HL-60/S4 (cell line): ENCODE data around the gene PIF1.
"Not testable (repeated sequence)": the region's sequence is repeated elsewhere in the genome, so short reads cannot be mapped to it uniquely, and the experiment has no call there.

Experiments used
- in situ Hi-C: fragments of 300-500 bp; cut with MboI; formaldehyde crosslinking; loops from 2 replicates; pipeline ENCODE4 v1.14.3; 2022; ENCODE audit warnings: low sequenced_read_pairs

Gene PIF1

GRCh38 chr15:64813075-64813474 is 12.4 kb downstream of the PIF1 start:
- in situ Hi-C loops = no loop called here

- in situ Hi-C loops = no loop called here
Observed at GRCh38 chr15:64810497-64811326, 14.7 kb downstream of the PIF1 start.

GRCh38 chr15:64809649-64810496 is 15.6 kb downstream of the PIF1 start:
- in situ Hi-C loops = no loop called here

- in situ Hi-C loops = no loop called here
Observed at GRCh38 chr15:64808785-64809453, 16.5 kb downstream of the PIF1 start.

- in situ Hi-C loops = no loop called here
Observed at GRCh38 chr15:64807751-64808222, 17.7 kb downstream of the PIF1 start.

GRCh38 chr15:64807051-64807749 is 18.2 kb downstream of the PIF1 start:
- in situ Hi-C loops = no loop called here

GRCh38 chr15:64806509-64806908 is 18.9 kb downstream of the PIF1 start:
- in situ Hi-C loops = no loop called here

- in situ Hi-C loops = no loop called here
Observed at GRCh38 chr15:64804619-64805018, 20.8 kb downstream of the PIF1 start.

GRCh38 chr15:64803526-64803925 is 21.9 kb downstream of the PIF1 start:
- in situ Hi-C loops = no loop called here

GRCh38 chr15:64800476-64800875 is 25.0 kb downstream of the PIF1 start:
- in situ Hi-C loops = no loop called here

GRCh38 chr15:64798905-64799304 is 26.5 kb downstream of the PIF1 start:
- in situ Hi-C loops = not testable (repeated sequence)

- in situ Hi-C loops = not testable (repeated sequence)
Observed at GRCh38 chr15:64795921-64796320, 29.5 kb downstream of the PIF1 start.

- in situ Hi-C loops = not testable (repeated sequence)
Observed at GRCh38 chr15:64795299-64795698, 30.1 kb downstream of the PIF1 start.

- in situ Hi-C loops = no loop called here
Observed at GRCh38 chr15:64792282-64792681, 33.2 kb downstream of the PIF1 start.

- in situ Hi-C loops = no loop called here
Observed at GRCh38 chr15:64791401-64791800, 34.0 kb downstream of the PIF1 start.

- in situ Hi-C loops = no loop called here
Observed at GRCh38 chr15:64783796-64784195, 41.7 kb downstream of the PIF1 start.

GRCh38 chr15:64782751-64783150 is 42.7 kb downstream of the PIF1 start:
- in situ Hi-C loops = no loop called here

- in situ Hi-C loops = no loop called here
Observed at GRCh38 chr15:64781299-64781698, 44.1 kb downstream of the PIF1 start.

GRCh38 chr15:64780600-64781156 is 44.8 kb downstream of the PIF1 start:
- in situ Hi-C loops = no loop called here

GRCh38 chr15:64779630-64780029 is 45.8 kb downstream of the PIF1 start:
- in situ Hi-C loops = no loop called here
